SK-N-SH (cell line): ENCODE measurements around the gene IGSF23.

Experiments used
- CTCF ChIP-seq: fragments of 200-600 bp; sonication (generic); IDR thresholded peaks from 2 replicates; pipeline ENCODE4 v1.6.1; 2017; ENCODE audit warnings: antibody characterized with exemption, mild to moderate bottlenecking, moderate library complexity
- EP300 ChIP-seq, 2 experiments: IDR thresholded peaks; 2 replicates each; pipeline versions ENCODE4 v1.4.0 to v1.6.1; 2012; ENCODE audit warnings: borderline replicate concordance in 1 of 2, low read depth in 1 of 2, low read length in 1 of 2
- PBX3 ChIP-seq: IDR thresholded peaks from 2 replicates; pipeline ENCODE4; 2012
- REST ChIP-seq: IDR thresholded peaks from 2 replicates; pipeline ENCODE4 v1.6.1; 2012; ENCODE audit warnings: mild to moderate bottlenecking, low read depth, low read length, moderate library complexity
- RFX5 ChIP-seq: IDR thresholded peaks from 2 replicates; pipeline ENCODE4 v1.6.1; 2012; ENCODE audit warnings: mild to moderate bottlenecking, improper control_type of control experiment, low read length
- SIN3A ChIP-seq: IDR thresholded peaks from 2 replicates; pipeline ENCODE4 v1.6.1; 2012; ENCODE audit warnings: low read depth, mild to moderate bottlenecking, low read length, moderate library complexity, borderline replicate concordance
- TEAD4 ChIP-seq: IDR thresholded peaks from 2 replicates; pipeline ENCODE4 v1.4.0; 2012; ENCODE audit warnings: mild to moderate bottlenecking, borderline replicate concordance; ENCODE audit not compliant: insufficient read depth
- USF2 ChIP-seq: fragments of 150-350 bp; IDR thresholded peaks from 2 replicates; pipeline ENCODE4 v1.6.1; 2017; ENCODE audit warnings: antibody characterized with exemption, low read length, low read depth, borderline replicate concordance
- TF ChIP-seq, protein P1 (sequence below): IDR thresholded peaks from 2 replicates; pipeline ENCODE4 v1.4.0; 2012; ENCODE audit warnings: low read depth

- TF ChIP-seq RFX5 (no peak), REST (no peak), CTCF (no peak), EP300 (IDR thresholded peaks at IDR 0.05; ENCODE audit: borderline replicate concordance in 1 of 2, low read depth in 1 of 2, low read length in 1 of 2) (no peak), USF2 (no peak), PBX3 (no peak), SIN3A (no peak), TEAD4 (no peak)
- TF ChIP-seq, protein P1, sequence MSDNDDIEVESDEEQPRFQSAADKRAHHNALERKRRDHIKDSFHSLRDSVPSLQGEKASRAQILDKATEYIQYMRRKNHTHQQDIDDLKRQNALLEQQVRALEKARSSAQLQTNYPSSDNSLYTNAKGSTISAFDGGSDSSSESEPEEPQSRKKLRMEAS, result no peak
Measured at GRCh38 chr19:44681992-44682790, 68.8 kb downstream of the IGSF23 start.
